Ovary (tissue), 9 donors: ENCODE measurements around the gene CD40. TPM values are rescaled to one million over a fixed set of nuclear protein-coding genes. Genes with fewer than 3 reads are reported as not detected.

Experiments
- DNase-seq, 5 donors: peaks; one replicate each; pipeline ENCODE4 v3.0.0-alpha.2; 2019 to 2020
- H3K27ac ChIP-seq, 2 donors: fragments of 200-600 bp; one replicate each; pipeline versions ENCODE4 v1.5.1 to v1.8.0; 2019 to 2022
- H3K27me3 ChIP-seq: fragments of 200-600 bp; one replicate; pipeline ENCODE4 v1.8.0; 2022
- H3K36me3 ChIP-seq: fragments of 200-600 bp; sonication (generic); one replicate; pipeline ENCODE4 v1.5.1; 2019
- H3K4me1 ChIP-seq: one replicate; pipeline ENCODE4 v1.8.1; 2013; ENCODE audit warnings: mild to moderate bottlenecking, moderate library complexity; ENCODE audit not compliant: insufficient read depth
- H3K4me3 ChIP-seq: fragments of 200-600 bp; sonication (generic); one replicate; pipeline ENCODE4 v1.5.1; 2017
- H3K9me3 ChIP-seq, 2 donors: fragments of 200-600 bp in 1 of 2; sonication (generic) in 1 of 2; one replicate each; pipeline versions ENCODE4 v1.5.1 to v1.8.1; 2013 to 2019; ENCODE audit warnings: mild to moderate bottlenecking in 1 of 2, moderate library complexity in 1 of 2
- EP300 ChIP-seq: sonication (generic); formaldehyde crosslinking; IDR thresholded peaks from one replicate; pipeline ENCODE4 v1.6.1; 2017; ENCODE audit warnings: antibody characterized with exemption
- POLR2A ChIP-seq: fragments of 450-650 bp; IDR thresholded peaks from one replicate; pipeline ENCODE4 v1.6.1; 2017; ENCODE audit warnings: antibody characterized with exemption, mild to moderate bottlenecking, moderate library complexity
- WGBS, 3 donors: extraction: QIAGEN DNeasy Blood & Tissue Kit in 1 of 3; methylation state at CpG; one replicate each; pipeline versions ENCODE4 v1.1.5 to v1.1.7; 2013 to 2017; 5-methylcytosine and 5-hydroxymethylcytosine counted together
- intact Hi-C, 4 donors: fragments of 100-400 bp; cut with DNase I; formaldehyde crosslinking; loops; one replicate each; pipeline versions ENCODE4 v1.11.0 to v1.15.1; 2022 to 2023
- polyA plus RNA-seq, 2 donors: library from polyadenylated mRNA; stranded (reverse); fragments of 200-250 nt in 1 of 2; fragments of 350-450 nt in 1 of 2; fragmentation: Illumina TruSeq in 1 of 2; extraction: RNeasy Lipid Tissue Mini Kit (QIAGEN cat#74804) in 1 of 2; gene quantifications; one replicate each; pipeline ENCODE4 v1.2.3, GENCODE V29; 2013 to 2014
- total RNA-seq, 7 donors: library from RNA; depleted of rRNA in 2 of 7; stranded (reverse); fragments of >200 nt in 2 of 7; fragmentation: NEBNext Ultra II Directional in 3 of 7; extraction: Animal tissue kit (Norgen Biotek cat#: 25700) in 3 of 7; gene quantifications; one replicate each; pipeline versions ENCODE4 v1.1.0 to v1.2.4, GENCODE V29; 2016 to 2023
- TF ChIP-seq, protein P1 (sequence below), 3 donors: fragments of 450-650 bp in 2 of 3; fragments of 200-600 bp in 1 of 3; IDR thresholded peaks; one replicate each; pipeline versions ENCODE4 v1.5.1 to v1.8.0; 2016 to 2022; ENCODE audit warnings: antibody characterized with exemption in 3 of 3, mild to moderate bottlenecking in 1 of 3
- donor health status: DM: no; HTN: no; CAD: no; lungs with moderate emphysema.
- donor health status: DM: no; HTN: no; CAD: no.
- donor health status: Bipolar disorder and iron deficiency.
- donor health status: DM: yes; HTN: yes; CAD: no.
- donor health status: DM: no; HTN: no; CAD: no.
- donor health status: DM: yes; HTN: yes; CAD: no.

The CD40 gene
- total and polyA plus RNA-seq, 9 donors = 14.4 to 35.7 (median 21.6) TPM

DNA sequence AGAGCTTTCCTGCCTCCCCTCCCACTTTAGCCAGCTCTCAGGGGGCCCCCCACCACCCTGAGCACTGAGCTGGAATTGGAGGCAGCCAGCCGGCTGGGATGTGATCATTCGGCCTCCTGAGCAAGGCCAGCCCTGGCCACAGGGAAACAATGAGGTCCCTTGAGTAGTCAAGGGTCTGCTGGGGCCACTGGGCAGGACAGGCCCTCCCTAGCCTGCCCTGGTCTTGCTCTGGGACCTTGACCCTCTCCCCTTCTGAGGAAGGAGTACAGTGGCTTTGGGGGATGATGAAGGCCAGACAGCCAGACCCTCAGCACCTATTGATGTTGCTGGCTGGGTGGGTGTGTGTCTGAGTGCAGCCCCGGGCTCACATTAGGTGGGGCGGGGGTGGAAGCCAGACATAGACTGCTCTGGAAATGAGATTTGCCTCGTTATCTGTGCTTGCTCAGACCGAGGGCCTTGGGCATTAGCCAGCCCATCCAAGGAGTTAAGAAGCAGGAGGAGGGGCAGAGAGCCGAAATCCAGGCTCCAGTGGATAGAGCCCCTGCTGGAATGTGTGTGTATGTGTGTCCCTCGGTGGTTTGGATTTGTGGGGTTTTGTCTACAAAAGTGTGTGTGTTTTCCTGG is 21.3 kb downstream of the CD40 start:
- Histone ChIP-seq H3K27me3 (no peaks in the 10 kb centered on the region), H3K4me3 (no peak overlapping the region), H3K27ac (no peak overlapping the region), H3K36me3 (no peaks in the 10 kb centered on the region), H3K9me3 (no peaks in the 10 kb centered on the region), H3K4me1 (no peaks in the 10 kb centered on the region)
- peak in 1 of 5 donors; percentile 61 for DNase-seq
- intact Hi-C loops = loop anchor here in 2 of 4 donors (5.0 to 10.0 kb wide), 2 partner anchors 165 to 208 kb away; partner anchors contain the start of gene CDH22 (in 1 of the 2)
- 11 to 17% (median 12%) methylated on average over 8 of the region's 8 CpGs for WGBS, 3 donors
- TF ChIP-seq EP300 (no peak), POLR2A (no peak)
- TF ChIP-seq, protein P1, sequence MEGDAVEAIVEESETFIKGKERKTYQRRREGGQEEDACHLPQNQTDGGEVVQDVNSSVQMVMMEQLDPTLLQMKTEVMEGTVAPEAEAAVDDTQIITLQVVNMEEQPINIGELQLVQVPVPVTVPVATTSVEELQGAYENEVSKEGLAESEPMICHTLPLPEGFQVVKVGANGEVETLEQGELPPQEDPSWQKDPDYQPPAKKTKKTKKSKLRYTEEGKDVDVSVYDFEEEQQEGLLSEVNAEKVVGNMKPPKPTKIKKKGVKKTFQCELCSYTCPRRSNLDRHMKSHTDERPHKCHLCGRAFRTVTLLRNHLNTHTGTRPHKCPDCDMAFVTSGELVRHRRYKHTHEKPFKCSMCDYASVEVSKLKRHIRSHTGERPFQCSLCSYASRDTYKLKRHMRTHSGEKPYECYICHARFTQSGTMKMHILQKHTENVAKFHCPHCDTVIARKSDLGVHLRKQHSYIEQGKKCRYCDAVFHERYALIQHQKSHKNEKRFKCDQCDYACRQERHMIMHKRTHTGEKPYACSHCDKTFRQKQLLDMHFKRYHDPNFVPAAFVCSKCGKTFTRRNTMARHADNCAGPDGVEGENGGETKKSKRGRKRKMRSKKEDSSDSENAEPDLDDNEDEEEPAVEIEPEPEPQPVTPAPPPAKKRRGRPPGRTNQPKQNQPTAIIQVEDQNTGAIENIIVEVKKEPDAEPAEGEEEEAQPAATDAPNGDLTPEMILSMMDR (IDR thresholded peaks at IDR 0.05) = no peak

DNA sequence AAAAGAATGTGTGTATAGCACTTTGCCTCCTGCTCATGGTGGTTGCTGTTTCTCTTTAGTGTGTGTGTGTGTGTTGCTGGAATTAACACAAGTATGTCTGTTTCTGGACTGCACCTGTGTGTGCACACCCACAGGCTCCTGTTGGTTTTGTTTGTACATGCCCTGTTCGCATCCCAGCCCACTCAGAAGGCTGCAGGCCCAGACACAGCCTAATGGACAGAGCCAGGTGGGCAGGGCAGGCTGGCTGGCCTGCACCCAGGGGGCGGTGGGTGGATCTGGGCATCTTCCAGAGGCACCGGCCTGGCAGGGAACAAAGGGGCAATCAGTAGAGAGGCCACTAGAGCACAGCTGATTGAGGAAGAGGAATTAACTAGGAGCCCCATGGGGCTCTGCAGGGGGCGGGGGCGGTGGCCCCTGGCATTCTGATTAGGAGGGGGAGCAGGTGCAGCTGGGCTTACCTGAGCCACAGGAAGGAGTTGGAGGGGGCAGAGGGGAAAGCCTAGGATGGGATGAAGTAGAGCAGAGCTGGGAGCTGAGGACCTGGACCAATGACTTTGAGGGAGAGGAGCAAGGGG is 21.9 kb downstream of the CD40 start:
- TF ChIP-seq, protein P1 (IDR thresholded peaks at IDR 0.05) = no peak
- TF ChIP-seq EP300 (no peak), POLR2A (no peak)
- Histone ChIP-seq H3K36me3 (no peaks in the 10 kb centered on the region), H3K4me1 (no peaks in the 10 kb centered on the region), H3K27ac (no peak overlapping the region), H3K9me3 (no peaks in the 10 kb centered on the region), H3K4me3 (no peak overlapping the region), H3K27me3 (no peaks in the 10 kb centered on the region)
- no peak for DNase-seq
- intact Hi-C loops = loop anchor here in 3 of 4 donors (5.0 to 10.0 kb wide), 4 partner anchors 165 to 287 kb away; partner anchors contain the start of gene CDH22 (in 2 of the 3)
- 40 to 55% (median 52%) methylated on average over 5 of the region's 5 CpGs for WGBS, 3 donors

DNA sequence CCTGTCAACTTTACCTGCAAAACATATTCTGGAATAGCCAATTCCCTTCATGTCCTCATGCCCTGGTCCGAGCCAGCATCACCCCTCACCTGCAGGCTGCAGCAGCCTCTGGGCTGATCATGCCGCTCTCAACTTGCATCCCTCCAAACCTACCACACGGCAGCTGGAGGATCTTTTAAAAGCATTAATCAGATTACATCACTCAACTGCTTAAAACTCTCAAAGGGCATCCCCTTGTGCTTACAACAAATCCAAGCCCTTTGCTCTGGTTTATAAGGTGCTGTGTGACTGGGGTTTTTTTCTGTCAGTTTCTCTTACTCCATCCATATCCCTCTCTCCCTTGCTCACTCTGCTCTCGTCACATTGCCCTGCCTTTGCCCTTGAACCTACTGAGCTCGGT is 24.0 kb downstream of the CD40 start:
- TF ChIP-seq, protein P1 (IDR thresholded peaks at IDR 0.05) = no peak
- TF ChIP-seq EP300 (no peak), POLR2A (no peak)
- intact Hi-C loops = loop anchor here in 2 of 4 donors (5.0 kb wide), 2 partner anchors 165 to 285 kb away; partner anchors contain the start of gene CDH22 (in 1 of the 2)

DNA sequence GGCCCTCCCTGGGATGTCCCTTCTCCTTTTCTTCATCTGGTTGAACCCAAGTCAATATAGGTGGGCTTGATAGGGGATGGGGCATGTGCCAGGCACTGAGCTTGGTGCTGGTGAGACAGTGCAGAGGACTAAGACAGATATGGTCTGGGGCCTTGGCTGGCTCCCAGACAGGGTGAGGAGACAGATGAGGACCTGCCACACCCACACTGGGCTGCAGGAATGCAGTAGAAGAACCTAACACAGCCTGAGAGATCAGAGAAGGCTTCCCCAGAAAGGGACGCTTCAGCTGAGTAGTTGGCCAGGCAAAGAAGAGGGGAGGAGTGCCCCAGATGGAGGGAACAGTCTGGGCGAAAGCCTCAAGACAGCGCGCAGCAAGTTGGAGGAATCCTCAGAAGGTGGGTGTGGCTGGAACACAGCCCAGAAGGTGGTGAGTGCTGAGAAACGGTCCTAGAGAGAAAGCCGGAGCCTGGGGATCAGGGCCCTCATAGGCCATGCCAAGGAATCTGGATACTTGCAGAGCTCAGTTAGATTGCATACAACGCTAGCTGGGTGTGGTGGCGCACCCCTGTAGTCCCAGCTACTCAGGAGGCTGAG is 26.4 kb downstream of the CD40 start:
- H3K27me3 ChIP-seq = no peaks in the 10 kb centered on the region
- intact Hi-C loops = loop anchor here in 2 of 4 donors (5.0 kb wide), 2 partner anchors 163 to 283 kb away; partner anchors contain the start of gene CDH22 (in 1 of the 2)

More for the DNA sequence above, 24.0 kb downstream of the CD40 start:
- no peaks in the 10 kb centered on the region for H3K9me3 ChIP-seq
- no peaks in the 10 kb centered on the region for H3K27me3 ChIP-seq
- H3K36me3 ChIP-seq = no peaks in the 10 kb centered on the region
- WGBS, 3 donors = 32 to 43% (median 34%) methylated on average over 5 of the region's 5 CpGs
- DNase-seq = no peak
- H3K27ac ChIP-seq = no peak overlapping the region
- no peaks in the 10 kb centered on the region for H3K4me1 ChIP-seq
- H3K4me3 ChIP-seq = no peak overlapping the region

More for the DNA sequence above, 26.4 kb downstream of the CD40 start:
- Histone ChIP-seq H3K36me3 (no peaks in the 10 kb centered on the region), H3K9me3 (no peaks in the 10 kb centered on the region), H3K4me1 (no peaks in the 10 kb centered on the region), H3K4me3 (no peak overlapping the region), H3K27ac (no peak overlapping the region)
- no peak for DNase-seq
- 52 to 61% (median 60%) methylated on average over 8 of the region's 8 CpGs for WGBS, 3 donors
- TF ChIP-seq, protein P1 (IDR thresholded peaks at IDR 0.05) = no peak
- no peak for TF ChIP-seq EP300
- no peak for TF ChIP-seq POLR2A
